ENCODE data around the gene SPINK14. TPM values are rescaled to one million over a fixed set of nuclear protein-coding genes. Genes with fewer than 3 reads are reported as not detected.

Gene SPINK14
- not detected in 2 replicates for total RNA-seq
- polyA plus RNA-seq: not detected in 2 replicates
- polyA plus RNA-seq (2011; cell fraction: cytosol; rRNA removed): not detected in 2 replicates
- polyA plus RNA-seq (2011; cell fraction: nucleus; rRNA removed): not detected in 2 replicates
- not detected in 2 replicates for polyA plus RNA-seq (2012)
- polyA minus RNA-seq: not detected in 2 replicates
- not detected for polyA minus RNA-seq (2011; cell fraction: cytosol; rRNA and poly(A)+ RNA removed)
- polyA minus RNA-seq (2011; cell fraction: nucleus; rRNA and poly(A)+ RNA removed): not detected in 2 replicates
- not detected for Bru-seq, nascent RNA
- BruChase-seq, experiment 1, labeled RNA remaining after a 6-hour chase: not detected
- not detected for BruChase-seq, experiment 2, labeled RNA remaining after a 2-hour chase
- long read RNA-seq: 0 reads

- FAIRE-seq (no peak), DNase-seq (ENCODE audit: low read depth, low spot score) (no peak)
- Histone ChIP-seq H3K79me2 (ENCODE audit: control insufficient read depth, insufficient read depth, low read length) (no peaks in the 10 kb centered on the region), H4K20me1 (replicated peaks; ENCODE audit: control insufficient read depth, extremely low read depth, insufficient read depth, low read length) (no peaks in the 10 kb centered on the region), H3K9ac (replicated peaks; ENCODE audit: extremely low read depth, insufficient read depth, low read length) (no peak within 1 kb of the TSS), H3K4me2 (ENCODE audit: insufficient read depth, low read length) (no peak within 1 kb of the TSS), H3K27ac (ENCODE audit: insufficient read depth, low read depth, low read length) (no peak within 1 kb of the TSS), H3K9me1 (replicated peaks; ENCODE audit: control insufficient read depth, extremely low read depth, insufficient read depth, low read length) (no peaks in the 10 kb centered on the region), H3K4me1 (ENCODE audit: control insufficient read depth, extremely low read depth, insufficient read depth, low read length) (no peaks in the 10 kb centered on the region), H3K9me3 (replicated peaks; ENCODE audit: control insufficient read depth, insufficient read depth, low read length) (no peaks in the 10 kb centered on the region), H3K36me3 (ENCODE audit: control insufficient read depth in 2 of 2, extremely low read depth in 1 of 2, insufficient read depth in 2 of 2, low read length in 2 of 2) (no peaks in the 10 kb centered on the region), H2AFZ (ENCODE audit: low read depth, low read length) (no peak within 1 kb of the TSS), H3K4me3 (replicated peaks in 1 of 3; ENCODE audit: insufficient read depth in 1 of 3, low read depth in 1 of 3, low read length in 3 of 3) (no peak within 1 kb of the TSS), H3K27me3 (ENCODE audit: control insufficient read depth in 2 of 2, insufficient read depth in 2 of 2, low read length in 2 of 2) (no peaks in the 10 kb centered on the region)
- TF ChIP-seq MAX (IDR thresholded peaks at IDR 0.05; ENCODE audit: insufficient read depth, insufficient read length): no peak
- TF ChIP-seq EZH2 (IDR thresholded peaks at IDR 0.05; ENCODE audit: borderline replicate concordance, low read depth, low read length, severe bottlenecking): no peak
- TF ChIP-seq MYC (IDR thresholded peaks at IDR 0.05; ENCODE audit: low read depth, low read length): no peak
- no peak for TF ChIP-seq CTCF (IDR thresholded peaks at IDR 0.05; ENCODE audit: extremely low read depth in 1 of 2, insufficient read depth in 1 of 2, low read depth in 1 of 2, low read length in 2 of 2)
- TF ChIP-seq FOS (IDR thresholded peaks at IDR 0.05; ENCODE audit: borderline replicate concordance, insufficient read depth, low read length): no peak
- TF ChIP-seq POLR2AphosphoS5 (IDR thresholded peaks at IDR 0.05; ENCODE audit: insufficient read depth, low read depth, low read length): no peak
- TF ChIP-seq GATA2 (IDR thresholded peaks at IDR 0.05; ENCODE audit: insufficient read depth, insufficient read length, low read depth, low read length): no peak
- no peak for TF ChIP-seq POLR2A (IDR thresholded peaks at IDR 0.05; ENCODE audit: low read depth, low read length)
- TF ChIP-seq JUN (IDR thresholded peaks at IDR 0.05; ENCODE audit: borderline replicate concordance, insufficient read depth, insufficient read length, low read depth): no peak
- ChIA-PET CTCF (interaction anchor here (1.6 to 2.1 kb wide), 2 partner anchors 41 to 207 kb away, joined by 4 read pairs; no protein-coding TSS in a partner anchor), POLR2A (no interaction called here)
- no TSS peak for BruUV-seq (replicated peaks)
- dilution Hi-C loops (cut with MboI; ENCODE audit: extremely low pct_ligation_motif_present, low sequenced_read_pairs) (no loop called here), intact Hi-C loops (cut with micrococcal nuclease) (no loop called here)
These were observed at the start of gene SPINK14 for GRCh38 chr5:148168246-148168645. Gene SPINK14, plus strand, starts transcription at chr5:148168546. Its CDS starts 1,187 bp downstream, at chr5:148169733.
